Kidney epithelial cell (primary cell): Measurements from ENCODE around the gene GART. TPM values are rescaled to one million over a fixed set of nuclear protein-coding genes. Genes with fewer than 3 reads are reported as not detected.

Experiments
- DNase-seq: peaks from one replicate; pipeline ENCODE4 v3.0.0-alpha.2; 2010; ENCODE audit warnings: low read depth
- H3K27me3 ChIP-seq: 2 replicates; pipeline ENCODE4 v1.6.0; 2011; ENCODE audit warnings: low read length; ENCODE audit not compliant: control insufficient read depth, insufficient read depth
- H3K36me3 ChIP-seq: 2 replicates; pipeline ENCODE4 v1.5.1; 2011; ENCODE audit warnings: low read length; ENCODE audit not compliant: control insufficient read depth, insufficient read depth
- H3K4me3 ChIP-seq: 2 replicates; pipeline ENCODE4 v1.5.1; 2011; ENCODE audit warnings: low read depth, mild to moderate bottlenecking, control low read depth, low read length
- CTCF ChIP-seq: IDR thresholded peaks from 2 replicates; pipeline ENCODE4 v1.5.1; 2011; ENCODE audit warnings: mild to moderate bottlenecking, moderate library complexity, low read length, control low read depth, inconsistent platforms; ENCODE audit not compliant: insufficient read depth, poor library complexity, severe bottlenecking
- total RNA-seq: library from RNA; depleted of rRNA; stranded (reverse); fragments of >200 nt; gene quantifications from 2 replicates; pipeline ENCODE4 v1.2.3, GENCODE V29; 2015

GART gene
- total RNA-seq, 1 donor from 2014 or later = 161 TPM

DNA sequence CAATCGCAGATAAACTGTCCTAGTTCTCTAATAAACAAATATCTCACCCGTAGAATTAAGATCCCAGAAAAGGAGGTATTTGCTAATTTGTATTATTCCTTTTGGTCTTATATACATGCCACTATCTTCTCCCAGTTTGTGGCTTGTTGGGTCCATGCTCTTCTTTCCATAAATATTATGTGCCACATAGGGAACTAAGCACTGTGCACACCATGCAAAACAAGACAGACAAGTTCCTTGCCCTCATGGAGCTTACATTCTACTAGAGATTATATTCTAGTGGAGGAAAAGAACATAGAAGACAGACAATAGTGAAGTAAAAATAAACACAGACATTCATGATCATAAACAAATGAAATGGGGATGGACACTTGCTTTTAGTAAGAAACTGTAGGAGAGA, 4.7 kb downstream of the GART start:
- H3K4me3 ChIP-seq = no peak overlapping the region
- no peak for DNase-seq
- no peak for TF ChIP-seq CTCF
- H3K36me3 ChIP-seq = peaks cover 1% of the 10 kb centered on the region
- H3K27me3 ChIP-seq = no peaks in the 10 kb centered on the region

GRCh38 chr21:33531007-33531406, 10.9 kb downstream of the GART start:
- no peaks in the 10 kb centered on the region for H3K36me3 ChIP-seq

GRCh38 chr21:33522953-33523349, 19.0 kb downstream of the GART start:
- DNase-seq = no peak
- H3K4me3 ChIP-seq = no peak overlapping the region
- TF ChIP-seq CTCF = no peak
- no peaks in the 10 kb centered on the region for H3K36me3 ChIP-seq
- H3K27me3 ChIP-seq = no peaks in the 10 kb centered on the region

More at GRCh38 chr21:33531007-33531406, 10.9 kb downstream of the GART start:
- no peaks in the 10 kb centered on the region for H3K27me3 ChIP-seq
- no peak for TF ChIP-seq CTCF
- H3K4me3 ChIP-seq = no peak overlapping the region
- DNase-seq = no peak

- Histone ChIP-seq H3K36me3 (no peaks in the 10 kb centered on the region), H3K27me3 (no peaks in the 10 kb centered on the region), H3K4me3 (no peak overlapping the region)
- DNase-seq = no peak
- TF ChIP-seq CTCF = no peak
Observed at GRCh38 chr21:33522297-33522952, 19.5 kb downstream of the GART start.

GRCh38 chr21:33518899-33519298, 23.0 kb downstream of the GART start:
- no peak overlapping the region for H3K4me3 ChIP-seq
- no peaks in the 10 kb centered on the region for H3K27me3 ChIP-seq
- TF ChIP-seq CTCF = no peak
- no peak for DNase-seq
- no peaks in the 10 kb centered on the region for H3K36me3 ChIP-seq

- Histone ChIP-seq H3K4me3 (no peak overlapping the region), H3K36me3 (no peaks in the 10 kb centered on the region), H3K27me3 (no peaks in the 10 kb centered on the region)
- DNase-seq = no peak
- no peak for TF ChIP-seq CTCF
Observed at GRCh38 chr21:33514229-33514628, 27.7 kb downstream of the GART start.
